Activated CD8-positive, alpha-beta T cell treated with anti-CD3 and anti-CD28 coated beads, Interleukin-2, amount 10 ng/mL, durations not matched to agents 7 days and 5 days (primary cell): ENCODE measurements around the gene LDHAL6B. TPM values are rescaled to one million over a fixed set of nuclear protein-coding genes. Genes with fewer than 3 reads are reported as not detected.
A peak's percentile ranks its signal among the peaks of the same experiment; 100 is the strongest.

Experiments
- ATAC-seq: fragments of 150-1000 bp; cut with Tn5 transposase; one replicate; pipeline ENCODE4 v1.10.0; 2021; ENCODE audit warnings: moderate library complexity
- CTCF ChIA-PET: fragments of 350-600 bp; sonication (Branson Sonifier 250); formaldehyde crosslinking; loops from one replicate; lab custom pipeline; 2021; ENCODE audit warnings: antibody characterized with exemption; lab: Charles Lee
- POLR2A ChIA-PET: fragments of 350-600 bp; sonication (Branson Sonifier 250); formaldehyde crosslinking; loops from one replicate; lab custom pipeline; 2021; ENCODE audit warnings: antibody characterized with exemption; lab: Charles Lee
- DNase-seq: peaks from one replicate; pipeline ENCODE4 v3.0.0-alpha.2; 2020
- H3K27ac Mint-ChIP-seq: one replicate; pipeline ENCODE4 v1.8.0; 2021; ENCODE audit warnings: mild to moderate bottlenecking, mixed read lengths
- H3K27me3 Mint-ChIP-seq: one replicate; pipeline ENCODE4 v1.8.0; 2021; ENCODE audit warnings: low read depth, mixed read lengths
- H3K36me3 Mint-ChIP-seq: one replicate; pipeline ENCODE4 v1.8.0; 2021; ENCODE audit warnings: low read depth, mixed read lengths
- H3K4me1 Mint-ChIP-seq: one replicate; pipeline ENCODE4 v1.8.0; 2021; ENCODE audit warnings: low read depth, mixed read lengths
- H3K4me3 Mint-ChIP-seq: one replicate; pipeline ENCODE4 v1.8.0; 2021; ENCODE audit warnings: mild to moderate bottlenecking, mixed read lengths
- H3K9me3 Mint-ChIP-seq: one replicate; pipeline ENCODE4 v1.8.0; 2022; ENCODE audit warnings: mixed read lengths; ENCODE audit not compliant: insufficient read depth
- total RNA-seq, 2 experiments: library from RNA; stranded (reverse); gene quantifications; one replicate each; pipeline ENCODE4 v1.2.3, GENCODE V29; 2021

Gene LDHAL6B
- total RNA-seq, 2 experiments from 2014 or later, result not detected

DNA sequence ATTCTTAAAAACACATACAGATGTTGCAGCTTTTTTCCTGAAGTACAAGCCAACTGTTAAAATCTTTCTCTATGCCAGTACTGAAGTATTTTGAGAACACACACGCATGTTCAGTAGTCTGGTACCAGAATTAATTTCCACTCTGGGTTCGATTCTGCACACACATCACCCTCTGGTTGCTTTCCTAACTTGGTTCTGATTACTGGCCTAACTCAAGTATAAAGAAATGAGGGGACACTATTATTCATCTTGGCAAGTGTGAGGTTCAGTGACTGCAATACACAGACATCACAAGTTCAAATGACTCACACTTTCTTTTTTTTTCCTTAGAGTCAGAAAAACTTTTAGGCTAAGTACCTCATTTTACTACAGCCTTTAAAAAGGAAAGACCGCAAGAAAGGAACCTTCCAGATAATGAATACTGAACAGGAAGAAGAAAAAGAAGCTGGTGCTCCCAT is 37.4 kb upstream of the LDHAL6B start:
- CTCF ChIA-PET, result interaction anchor here (0.7 to 1.8 kb wide), 5 partner anchors 212 to 364 kb away, joined by 3 to 10 read pairs (median 3); no protein-coding TSS in a partner anchor
- Mint-ChIP-seq H3K9me3 (peaks cover 7% of the 10 kb centered on the region), H3K4me1 (peaks cover 55% of the 10 kb centered on the region), H3K27ac (peak overlapping the region; percentile 69), H3K36me3 (peaks cover 62% of the 10 kb centered on the region), H3K4me3 (no peak overlapping the region), H3K27me3 (no peaks in the 10 kb centered on the region)
- POLR2A ChIA-PET, result no interaction called here
- DNase-seq, result no peak
- no peak for ATAC-seq

DNA sequence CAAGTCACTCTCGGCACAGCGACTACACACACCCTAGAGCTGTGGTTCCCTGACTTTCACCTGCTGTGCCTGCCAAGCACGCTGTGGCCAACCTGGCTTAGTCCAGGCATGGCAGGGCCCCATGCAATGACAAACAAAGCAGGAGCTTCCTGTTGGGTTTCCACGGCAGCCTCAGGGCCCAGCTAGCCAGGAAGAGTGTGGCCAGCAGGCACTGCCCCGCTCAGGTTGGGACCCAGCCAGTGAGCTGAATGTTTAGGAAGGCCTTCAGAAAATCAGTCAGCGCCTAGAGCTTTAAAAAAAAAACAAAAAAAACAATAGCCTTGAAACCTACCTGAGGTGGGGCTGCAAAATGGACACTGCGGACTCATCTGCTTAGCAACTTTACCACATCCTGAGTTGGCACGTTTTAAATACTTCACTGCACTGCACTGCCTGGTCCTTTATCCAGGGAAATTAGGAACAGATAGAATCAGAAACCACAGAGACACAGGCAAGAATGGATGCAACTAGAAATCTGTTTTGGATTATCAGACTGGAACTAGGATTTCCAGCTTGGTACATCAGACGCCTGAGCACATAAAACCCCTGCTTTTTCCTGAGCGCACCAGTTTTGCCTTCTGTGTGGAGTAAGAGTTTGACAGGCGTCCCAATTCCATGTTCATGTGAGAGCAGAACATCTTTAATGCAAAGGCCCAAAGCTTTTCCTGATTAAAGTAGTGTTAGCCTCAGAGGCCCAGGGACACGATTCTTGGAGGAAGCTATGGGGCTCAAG is 36.2 kb upstream of the LDHAL6B start:
- Mint-ChIP-seq H3K9me3 (no peaks in the 10 kb centered on the region), H3K27me3 (no peaks in the 10 kb centered on the region), H3K36me3 (peaks cover 62% of the 10 kb centered on the region), H3K4me3 (no peak overlapping the region), H3K4me1 (peaks cover 49% of the 10 kb centered on the region), H3K27ac (peak overlapping the region; percentile 62)
- DNase-seq (no peak), ATAC-seq (no peak)
- POLR2A ChIA-PET, result no interaction called here
- CTCF ChIA-PET, result interaction anchor here (1.0 to 1.8 kb wide), 4 partner anchors 185 to 362 kb away, joined by 3 to 10 read pairs (median 3); no protein-coding TSS in a partner anchor

DNA sequence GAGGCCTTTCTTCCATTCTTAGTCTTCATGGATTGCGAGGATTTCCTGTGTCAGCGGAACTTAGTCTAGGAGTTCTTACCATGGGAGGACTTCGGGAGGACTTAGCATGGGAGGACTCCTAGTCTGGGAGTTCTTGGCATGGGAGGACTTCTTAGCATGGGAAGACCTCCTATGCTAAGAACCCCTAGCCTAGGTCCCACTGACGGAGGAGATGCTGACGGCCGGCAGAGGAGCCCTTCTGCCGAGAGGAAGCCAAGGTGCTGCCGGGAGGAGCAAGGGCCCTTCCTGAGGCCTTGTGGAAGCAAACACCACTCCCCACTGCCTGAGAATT is 35.6 kb upstream of the LDHAL6B start:
- Mint-ChIP-seq H3K9me3 (no peaks in the 10 kb centered on the region), H3K4me1 (peaks cover 43% of the 10 kb centered on the region), H3K4me3 (no peak overlapping the region), H3K27me3 (no peaks in the 10 kb centered on the region), H3K27ac (no peak overlapping the region), H3K36me3 (peaks cover 63% of the 10 kb centered on the region)
- ChIA-PET POLR2A (no interaction called here), CTCF (interaction anchor here (1.0 to 1.8 kb wide), 2 partner anchors 186 to 358 kb away, joined by 3 to 10 read pairs; no protein-coding TSS in a partner anchor)
- ATAC-seq (no peak), DNase-seq (no peak)

DNA sequence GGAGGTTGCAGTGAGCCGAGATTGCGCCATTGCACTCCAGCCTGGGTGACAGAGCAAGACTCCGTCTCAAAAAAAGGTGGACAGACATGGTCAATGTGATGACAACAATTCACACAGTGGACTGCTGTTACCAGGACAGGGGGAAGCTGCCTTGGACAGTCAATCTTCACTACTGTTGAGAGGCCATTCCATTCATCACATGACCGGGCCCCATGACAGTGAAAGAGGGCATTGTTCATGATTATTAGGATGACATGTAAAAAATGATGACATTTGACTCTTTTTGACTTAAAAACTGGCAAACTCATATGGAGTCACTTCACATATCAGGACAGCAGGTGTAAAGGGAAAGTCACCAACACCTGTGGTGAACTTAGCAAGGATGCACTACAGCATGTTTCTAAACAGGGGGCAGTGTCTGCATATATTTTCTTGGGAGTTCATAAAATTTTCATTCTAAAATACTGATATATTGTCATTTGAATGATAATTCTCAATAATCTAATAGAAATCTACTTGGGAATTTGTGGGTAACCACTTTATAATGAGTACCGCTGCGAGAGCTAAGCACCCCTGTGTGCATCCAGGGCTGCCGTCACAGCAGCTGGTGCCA is 34.2 kb upstream of the LDHAL6B start:
- H3K4me1 Mint-ChIP-seq, result peaks cover 32% of the 10 kb centered on the region
- DNase-seq (no peak), ATAC-seq (no peak)
- CTCF ChIA-PET, result interaction anchor here (1.0 to 1.4 kb wide), 3 partner anchors 11 to 356 kb away, joined by 3 read pairs; no protein-coding TSS in a partner anchor
- H3K27ac Mint-ChIP-seq, result no peak overlapping the region
- POLR2A ChIA-PET, result no interaction called here
- no peaks in the 10 kb centered on the region for H3K9me3 Mint-ChIP-seq
- H3K27me3 Mint-ChIP-seq, result no peaks in the 10 kb centered on the region
- H3K4me3 Mint-ChIP-seq, result no peak overlapping the region
- H3K36me3 Mint-ChIP-seq, result peaks cover 56% of the 10 kb centered on the region

DNA sequence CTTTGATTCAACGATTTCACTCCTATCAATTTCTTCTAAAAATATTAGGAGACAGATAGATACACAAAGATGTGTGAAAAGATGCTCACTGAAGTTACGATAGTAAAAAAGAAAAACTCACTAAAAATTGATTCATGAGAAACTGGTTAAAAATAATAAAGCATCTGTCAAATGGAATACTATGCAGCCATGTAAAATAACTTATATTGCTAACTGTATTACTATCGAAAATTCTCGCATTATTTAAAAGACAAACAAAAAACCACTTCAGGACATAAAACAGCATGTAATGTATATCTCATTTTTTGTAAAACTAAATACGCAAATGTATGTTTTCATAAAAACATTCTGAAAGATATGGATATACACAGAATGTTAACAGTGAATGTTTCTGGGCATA is 33.4 kb upstream of the LDHAL6B start:
- Mint-ChIP-seq H3K36me3 (peaks cover 60% of the 10 kb centered on the region), H3K27me3 (peaks cover 2% of the 10 kb centered on the region), H3K27ac (no peak overlapping the region), H3K4me3 (no peak overlapping the region), H3K9me3 (no peaks in the 10 kb centered on the region), H3K4me1 (peaks cover 30% of the 10 kb centered on the region)
- CTCF ChIA-PET, result interaction anchor here (0.9 to 3.1 kb wide), 5 partner anchors 9 to 356 kb away, joined by 3 to 23 read pairs (median 4); no protein-coding TSS in a partner anchor
- POLR2A ChIA-PET, result no interaction called here
- DNase-seq, result no peak
- no peak for ATAC-seq

DNA sequence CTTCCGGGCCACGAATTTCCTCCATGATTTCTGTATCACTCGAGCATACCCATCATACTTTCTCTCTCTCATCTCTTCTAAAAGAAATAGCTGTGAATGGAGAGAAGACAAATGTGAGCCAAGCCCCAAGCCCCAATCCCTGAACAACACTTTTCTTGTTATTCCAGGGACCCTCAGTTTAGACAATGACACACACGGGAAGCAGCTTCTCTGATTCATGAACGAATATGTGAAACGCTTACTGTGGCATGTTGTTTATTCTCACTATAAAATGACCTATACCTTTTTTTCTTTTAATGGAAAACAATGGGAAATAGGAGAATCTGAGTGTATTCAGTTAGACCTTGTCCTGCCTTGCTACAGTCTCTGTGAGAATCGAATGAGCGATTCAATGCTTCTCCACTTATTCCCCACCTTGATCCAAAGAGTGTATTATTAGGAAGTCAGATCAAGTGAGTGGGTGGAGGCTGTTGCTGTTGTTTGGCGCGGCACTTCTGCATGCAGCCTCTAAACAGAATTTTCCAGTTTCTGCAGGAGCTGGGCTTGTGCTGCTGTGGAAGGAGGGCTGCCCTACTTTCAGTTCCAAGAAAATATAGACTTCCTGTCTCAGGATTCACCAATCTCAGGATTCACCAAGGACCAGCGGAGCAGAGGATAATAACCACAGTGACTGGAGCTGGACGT is 32.4 kb upstream of the LDHAL6B start:
- Mint-ChIP-seq H3K4me3 (no peak overlapping the region), H3K9me3 (no peaks in the 10 kb centered on the region), H3K36me3 (peaks cover 54% of the 10 kb centered on the region), H3K4me1 (peaks cover 20% of the 10 kb centered on the region), H3K27ac (no peak overlapping the region), H3K27me3 (peaks cover 2% of the 10 kb centered on the region)
- DNase-seq (no peak), ATAC-seq (no peak)
- ChIA-PET POLR2A (no interaction called here), CTCF (interaction anchor here (0.9 to 3.1 kb wide), 10 partner anchors 9 to 354 kb away, joined by 3 to 23 read pairs (median 4); no protein-coding TSS in a partner anchor)

DNA sequence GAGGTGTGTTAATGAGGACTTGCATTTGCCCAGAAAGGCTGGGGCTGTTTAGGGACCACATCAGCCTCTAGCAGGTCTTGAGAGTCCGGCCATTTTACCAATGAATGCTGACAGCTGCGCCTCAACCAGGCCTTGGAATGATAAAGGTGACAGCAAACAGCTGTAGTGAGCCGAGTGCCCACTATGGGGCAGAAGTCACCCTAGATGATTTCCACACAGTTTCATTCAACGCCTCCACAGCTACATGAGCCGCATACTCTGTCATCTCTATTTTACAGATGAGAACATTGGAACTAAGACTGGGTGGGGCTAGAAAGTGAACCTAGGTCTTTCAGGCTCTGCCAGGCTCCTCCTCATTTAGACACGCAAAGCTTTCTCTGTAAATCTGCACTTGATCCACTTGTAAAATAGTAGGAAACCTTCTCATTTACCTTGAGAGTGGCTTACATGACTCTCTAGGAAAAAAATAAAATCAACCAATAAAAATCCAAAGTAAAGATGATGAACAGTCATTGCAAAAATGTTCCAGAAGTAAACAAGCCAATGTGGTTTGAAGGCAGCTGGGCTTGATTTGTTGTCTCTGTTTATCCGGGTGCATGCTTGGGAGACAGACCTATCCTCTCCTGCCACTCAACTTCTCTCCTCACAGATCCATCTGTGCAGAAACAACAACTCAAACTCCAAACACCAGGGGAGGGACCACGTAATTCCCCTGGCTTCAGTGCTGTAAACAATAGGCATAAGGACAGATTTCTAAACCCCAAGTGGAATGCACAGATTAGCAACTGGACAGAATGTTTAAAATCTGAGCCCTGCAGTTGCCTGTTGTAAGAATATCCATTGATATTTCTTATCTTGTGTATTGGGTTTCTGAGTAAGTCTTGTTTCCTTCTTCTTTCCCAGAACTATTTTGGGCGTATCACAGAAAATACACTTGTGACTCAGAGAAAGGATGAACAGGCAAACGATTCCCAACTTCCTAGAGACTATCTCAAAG is 31.5 kb upstream of the LDHAL6B start:
- ChIA-PET CTCF (interaction anchor here (0.7 to 3.1 kb wide), 11 partner anchors 9 to 466 kb away, joined by 3 to 23 read pairs (median 4); no protein-coding TSS in a partner anchor), POLR2A (no interaction called here)
- no peak overlapping the region for H3K4me3 Mint-ChIP-seq
- no peaks in the 10 kb centered on the region for H3K9me3 Mint-ChIP-seq
- H3K27me3 Mint-ChIP-seq, result peaks cover 2% of the 10 kb centered on the region
- H3K36me3 Mint-ChIP-seq, result peaks cover 49% of the 10 kb centered on the region
- DNase-seq (peak; percentile 43), ATAC-seq (no peak)
- H3K4me1 Mint-ChIP-seq, result peaks cover 11% of the 10 kb centered on the region
- H3K27ac Mint-ChIP-seq, result no peak overlapping the region

DNA sequence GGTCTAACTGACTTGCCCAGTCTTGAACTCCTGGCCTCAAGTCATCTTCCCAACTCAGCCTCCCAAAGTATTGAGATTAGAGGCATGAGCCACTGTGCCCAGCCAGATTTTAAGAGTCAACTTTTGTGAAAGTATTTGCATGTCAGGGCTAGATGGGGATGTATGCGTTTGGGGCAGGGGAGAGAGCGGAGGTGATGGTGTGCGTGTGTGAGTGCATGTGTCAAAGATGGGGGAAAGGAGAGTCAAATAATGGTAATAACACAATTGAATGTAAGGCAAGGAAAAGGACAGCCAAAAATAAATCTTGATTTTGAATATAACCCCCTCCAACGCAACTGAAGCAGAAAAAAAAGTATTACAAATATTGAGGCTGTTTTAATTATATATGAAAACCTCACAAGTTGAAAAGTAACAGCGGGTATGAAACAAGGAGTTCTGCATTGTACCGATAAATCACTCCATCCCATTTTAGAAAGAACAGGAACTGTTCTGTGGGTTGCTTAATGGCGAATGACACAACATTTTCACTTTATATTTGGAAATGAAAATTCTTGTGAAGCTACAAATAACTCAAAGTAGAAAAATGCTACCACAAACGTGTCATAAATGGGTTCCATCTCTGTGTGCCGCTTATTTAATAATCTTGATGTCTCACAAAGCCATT is 29.9 kb upstream of the LDHAL6B start:
- no peak overlapping the region for H3K27ac Mint-ChIP-seq
- DNase-seq (no peak), ATAC-seq (no peak)
- H3K9me3 Mint-ChIP-seq, result peaks cover 5% of the 10 kb centered on the region
- H3K4me3 Mint-ChIP-seq, result no peak overlapping the region
- ChIA-PET POLR2A (no interaction called here), CTCF (interaction anchor here (0.9 to 3.1 kb wide), 3 partner anchors 13 to 352 kb away, joined by 3 to 23 read pairs (median 4); no protein-coding TSS in a partner anchor)
- peaks cover 41% of the 10 kb centered on the region for H3K36me3 Mint-ChIP-seq
- H3K27me3 Mint-ChIP-seq, result peaks cover 2% of the 10 kb centered on the region
- peaks cover 2% of the 10 kb centered on the region for H3K4me1 Mint-ChIP-seq

DNA sequence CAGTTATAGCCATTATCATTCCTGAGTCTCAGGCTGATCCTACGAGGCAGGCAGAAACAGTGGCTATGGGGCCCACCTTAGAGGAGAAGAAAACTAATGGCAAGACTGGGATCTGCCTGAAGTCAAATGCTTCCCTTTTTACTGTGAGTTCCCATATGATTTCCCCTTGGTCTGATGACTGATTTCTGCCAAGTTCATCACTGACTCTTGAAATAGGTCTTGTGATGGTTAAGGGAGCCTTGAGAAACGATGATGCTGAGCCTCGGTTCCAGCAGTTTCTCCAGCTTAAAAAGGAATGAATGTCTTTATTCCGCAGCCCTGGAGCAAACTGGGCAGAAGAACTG is 29.4 kb upstream of the LDHAL6B start:
- DNase-seq, result no peak
- peaks cover 40% of the 10 kb centered on the region for H3K36me3 Mint-ChIP-seq
- ATAC-seq, result no peak
- H3K9me3 Mint-ChIP-seq, result peaks cover 7% of the 10 kb centered on the region
- ChIA-PET POLR2A (no interaction called here), CTCF (interaction anchor here (1.6 kb wide), 1 partner anchor 14 kb away, joined by 4 read pairs; no protein-coding TSS in a partner anchor)
- no peak overlapping the region for H3K4me3 Mint-ChIP-seq
- peaks cover 2% of the 10 kb centered on the region for H3K4me1 Mint-ChIP-seq
- no peak overlapping the region for H3K27ac Mint-ChIP-seq
- peaks cover 2% of the 10 kb centered on the region for H3K27me3 Mint-ChIP-seq

DNA sequence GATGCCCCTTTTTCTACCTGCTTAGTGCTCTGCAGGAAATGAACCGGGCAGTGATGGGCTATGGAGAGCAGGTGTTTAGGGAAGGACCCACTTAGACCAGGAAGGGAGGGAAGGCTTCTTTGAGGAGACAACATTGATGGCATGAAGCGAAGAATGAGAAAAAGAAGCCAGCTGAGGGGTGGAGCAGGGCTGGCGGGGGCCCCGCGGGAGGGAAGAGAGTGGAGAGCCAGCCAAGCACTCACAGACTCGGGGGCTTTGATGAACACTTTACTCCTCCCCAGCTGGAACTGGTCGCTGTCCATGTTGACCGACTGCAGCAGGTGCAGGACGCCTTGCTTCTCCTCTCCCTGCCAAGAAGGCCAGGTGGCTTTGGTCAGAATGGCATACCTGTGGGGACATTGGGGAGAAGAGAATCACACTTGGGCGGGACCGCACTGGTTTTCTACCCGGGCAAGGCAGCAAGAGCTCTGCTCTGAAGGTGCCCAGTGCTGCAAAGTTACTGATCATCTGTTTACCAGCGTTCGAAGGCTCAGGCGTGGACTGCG is 28.4 kb upstream of the LDHAL6B start:
- Mint-ChIP-seq H3K27ac (no peak overlapping the region), H3K4me3 (no peak overlapping the region), H3K4me1 (peaks cover 2% of the 10 kb centered on the region), H3K36me3 (peaks cover 41% of the 10 kb centered on the region), H3K27me3 (peaks cover 2% of the 10 kb centered on the region), H3K9me3 (peaks cover 12% of the 10 kb centered on the region)
- CTCF ChIA-PET, result interaction anchor here (1.0 kb wide), 1 partner anchor 40 kb away, joined by 3 read pairs; no protein-coding TSS in a partner anchor
- no peak for DNase-seq
- POLR2A ChIA-PET, result no interaction called here
- no peak for ATAC-seq
